ENCODE measurements around the gene LAPTM4A.
A peak's percentile ranks its signal among the peaks of the same experiment; 100 is the strongest.

Gene LAPTM4A

DNA sequence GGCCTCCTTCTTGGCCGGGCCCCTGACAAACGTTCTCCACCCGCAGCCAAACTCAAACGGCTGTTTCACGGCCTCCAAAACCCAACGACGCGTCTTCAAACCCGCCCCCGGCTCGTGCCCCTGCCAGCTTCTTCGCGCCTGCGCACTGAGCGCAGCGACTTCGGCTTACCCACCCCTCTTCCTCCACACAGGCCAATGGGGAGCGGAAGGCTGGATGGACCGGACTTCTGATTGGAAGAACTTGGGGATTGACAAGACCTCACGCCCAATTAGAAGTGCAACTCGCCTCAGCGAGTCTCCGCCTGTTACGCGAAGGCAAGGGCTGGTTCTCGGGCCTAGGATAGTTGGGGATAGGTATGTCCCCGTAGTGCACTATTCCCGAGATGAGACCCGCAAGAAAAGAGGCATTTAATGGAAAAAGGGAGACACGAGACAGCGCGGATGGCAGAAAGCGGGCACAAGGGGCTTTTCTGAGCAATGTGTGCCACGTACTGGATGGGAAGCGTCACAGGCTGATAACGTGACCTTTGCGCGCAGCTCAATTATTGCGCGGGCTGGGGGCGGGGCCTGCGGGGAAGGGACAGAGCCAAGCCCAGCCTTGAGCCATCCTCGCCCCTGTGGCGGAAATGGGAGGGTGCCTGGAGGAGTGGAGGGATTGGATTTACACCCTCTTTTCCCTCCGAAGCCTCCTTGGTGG, at the start of gene LAPTM4A:
Gene LAPTM4A, minus strand, starts transcription at position 97 of the 697 bp plus-strand sequence. CDS start 108 bp downstream, outside the sequence.
- H3K9me3 Mint-ChIP-seq: no peaks in the 10 kb centered on the region
- peaks cover 22% of the 10 kb centered on the region for H3K27me3 Mint-ChIP-seq (ENCODE audit: low read depth, poor library complexity)
- TF ChIP-seq, protein P1, sequence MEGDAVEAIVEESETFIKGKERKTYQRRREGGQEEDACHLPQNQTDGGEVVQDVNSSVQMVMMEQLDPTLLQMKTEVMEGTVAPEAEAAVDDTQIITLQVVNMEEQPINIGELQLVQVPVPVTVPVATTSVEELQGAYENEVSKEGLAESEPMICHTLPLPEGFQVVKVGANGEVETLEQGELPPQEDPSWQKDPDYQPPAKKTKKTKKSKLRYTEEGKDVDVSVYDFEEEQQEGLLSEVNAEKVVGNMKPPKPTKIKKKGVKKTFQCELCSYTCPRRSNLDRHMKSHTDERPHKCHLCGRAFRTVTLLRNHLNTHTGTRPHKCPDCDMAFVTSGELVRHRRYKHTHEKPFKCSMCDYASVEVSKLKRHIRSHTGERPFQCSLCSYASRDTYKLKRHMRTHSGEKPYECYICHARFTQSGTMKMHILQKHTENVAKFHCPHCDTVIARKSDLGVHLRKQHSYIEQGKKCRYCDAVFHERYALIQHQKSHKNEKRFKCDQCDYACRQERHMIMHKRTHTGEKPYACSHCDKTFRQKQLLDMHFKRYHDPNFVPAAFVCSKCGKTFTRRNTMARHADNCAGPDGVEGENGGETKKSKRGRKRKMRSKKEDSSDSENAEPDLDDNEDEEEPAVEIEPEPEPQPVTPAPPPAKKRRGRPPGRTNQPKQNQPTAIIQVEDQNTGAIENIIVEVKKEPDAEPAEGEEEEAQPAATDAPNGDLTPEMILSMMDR (IDR thresholded peaks at IDR 0.05): no peak
- no peak within 1 kb of the TSS for H3K4me3 Mint-ChIP-seq
- H3K36me3 Mint-ChIP-seq (ENCODE audit: low read depth): peaks cover 8% of the 10 kb centered on the region
- H3K4me1 Mint-ChIP-seq: peaks cover 22% of the 10 kb centered on the region
- DNase-seq: peak; percentile 97
- no peak within 1 kb of the TSS for H3K27ac Mint-ChIP-seq

DNA sequence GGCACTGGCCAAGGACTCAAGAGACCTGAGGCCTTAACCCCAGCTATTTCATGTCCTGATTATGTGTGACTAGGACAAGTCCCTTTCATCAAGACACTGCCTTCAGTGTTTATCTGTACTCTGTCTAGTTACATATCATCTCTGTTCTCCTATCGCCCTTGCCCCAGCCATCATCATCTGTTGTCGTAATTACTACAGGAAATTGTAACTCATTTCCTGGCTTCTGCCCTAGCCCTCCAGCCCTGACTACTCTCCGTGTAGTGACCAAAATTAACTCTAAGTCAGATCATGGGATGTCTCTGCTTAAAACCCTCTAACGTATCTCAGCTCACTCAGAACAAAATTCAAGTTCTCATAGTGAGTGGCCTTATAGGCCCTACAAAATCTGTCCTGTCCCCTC, 49.3 kb upstream of the LAPTM4A start:
- H3K36me3 Mint-ChIP-seq (ENCODE audit: low read depth): peaks cover 9% of the 10 kb centered on the region
- no peak overlapping the region for H3K27ac Mint-ChIP-seq
- H3K9me3 Mint-ChIP-seq: peaks cover 33% of the 10 kb centered on the region
- H3K27me3 Mint-ChIP-seq (ENCODE audit: low read depth, poor library complexity): peaks cover 18% of the 10 kb centered on the region
- peaks cover 22% of the 10 kb centered on the region for H3K4me1 Mint-ChIP-seq
- H3K4me3 Mint-ChIP-seq: no peak overlapping the region
- no peak for DNase-seq
- TF ChIP-seq, protein P1 (IDR thresholded peaks at IDR 0.05): no peak

- Mint-ChIP-seq H3K9me3 (peaks cover 37% of the 10 kb centered on the region), H3K4me3 (no peak overlapping the region), H3K4me1 (peaks cover 13% of the 10 kb centered on the region), H3K27ac (no peak overlapping the region), H3K27me3 (ENCODE audit: low read depth, poor library complexity) (peaks cover 13% of the 10 kb centered on the region), H3K36me3 (ENCODE audit: low read depth) (peaks cover 17% of the 10 kb centered on the region)
- TF ChIP-seq, protein P1 (IDR thresholded peaks at IDR 0.05): no peak
- DNase-seq: no peak
Observed at GRCh38 chr2:20099780-20100179, 48.4 kb upstream of the LAPTM4A start.

DNA sequence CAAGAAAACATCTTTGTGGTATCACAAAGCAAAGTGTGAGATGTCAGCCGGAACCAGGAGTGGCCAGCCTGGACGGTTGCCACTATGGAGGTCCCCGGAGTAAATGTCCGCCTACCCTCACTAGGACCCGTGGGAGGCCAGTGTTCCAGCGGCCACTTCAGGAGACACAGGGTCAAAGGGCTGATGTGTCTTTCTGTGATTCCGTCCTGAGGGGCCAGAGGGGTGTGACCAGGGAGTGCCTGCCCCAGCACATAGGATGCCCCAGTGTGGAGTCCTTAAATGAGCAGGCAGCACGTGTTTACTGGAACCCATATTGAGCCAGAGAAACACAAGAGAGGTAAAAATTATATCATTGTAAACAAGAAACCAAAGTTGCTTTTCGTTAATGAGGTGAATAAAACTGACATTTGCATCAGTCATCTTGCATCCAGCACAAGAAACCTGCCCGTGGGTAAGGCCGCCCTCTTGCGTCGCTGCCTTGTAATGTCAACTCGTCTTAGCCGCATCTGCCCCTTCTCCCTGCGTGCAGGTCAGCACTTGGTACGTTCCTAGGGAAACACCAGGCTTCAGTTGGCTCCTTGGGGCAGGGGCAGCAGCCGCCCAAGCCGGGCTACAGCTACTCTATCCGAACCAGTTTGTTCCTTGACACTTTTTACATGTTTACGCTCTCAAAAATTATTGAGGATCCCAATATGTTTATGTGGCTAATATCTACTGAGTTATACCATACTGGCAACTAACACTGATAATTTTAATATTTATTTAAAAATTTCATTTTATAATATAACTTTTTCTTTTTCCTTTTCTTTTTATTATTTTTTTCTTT, 46.7 kb upstream of the LAPTM4A start:
- TF ChIP-seq, protein P1 (IDR thresholded peaks at IDR 0.05): peak; percentile 86
- DNase-seq: peak; percentile 80
- peaks cover 17% of the 10 kb centered on the region for H3K36me3 Mint-ChIP-seq (ENCODE audit: low read depth)
- H3K4me3 Mint-ChIP-seq: no peak overlapping the region
- peak overlapping the region; percentile 70 for H3K27ac Mint-ChIP-seq
- H3K27me3 Mint-ChIP-seq (ENCODE audit: low read depth, poor library complexity): peaks cover 10% of the 10 kb centered on the region
- H3K9me3 Mint-ChIP-seq: peaks cover 38% of the 10 kb centered on the region
- H3K4me1 Mint-ChIP-seq: peaks cover 26% of the 10 kb centered on the region

- H3K36me3 Mint-ChIP-seq (ENCODE audit: low read depth): peaks cover 8% of the 10 kb centered on the region
- DNase-seq: no peak
- peaks cover 3% of the 10 kb centered on the region for H3K27me3 Mint-ChIP-seq (ENCODE audit: low read depth, poor library complexity)
- H3K9me3 Mint-ChIP-seq: peaks cover 14% of the 10 kb centered on the region
- TF ChIP-seq, protein P1 (IDR thresholded peaks at IDR 0.05): no peak
- peaks cover 51% of the 10 kb centered on the region for H3K4me1 Mint-ChIP-seq
- H3K4me3 Mint-ChIP-seq: no peak overlapping the region
- no peak overlapping the region for H3K27ac Mint-ChIP-seq
Observed at GRCh38 chr2:20095469-20095868, 44.0 kb upstream of the LAPTM4A start.
